Measurements from ENCODE around the gene PEF1. TPM values are rescaled to one million over a fixed set of nuclear protein-coding genes. Genes with fewer than 3 reads are reported as not detected.

Gene PEF1
- total RNA-seq, 1 donor from 2014 or later = 57.9 TPM

DNA sequence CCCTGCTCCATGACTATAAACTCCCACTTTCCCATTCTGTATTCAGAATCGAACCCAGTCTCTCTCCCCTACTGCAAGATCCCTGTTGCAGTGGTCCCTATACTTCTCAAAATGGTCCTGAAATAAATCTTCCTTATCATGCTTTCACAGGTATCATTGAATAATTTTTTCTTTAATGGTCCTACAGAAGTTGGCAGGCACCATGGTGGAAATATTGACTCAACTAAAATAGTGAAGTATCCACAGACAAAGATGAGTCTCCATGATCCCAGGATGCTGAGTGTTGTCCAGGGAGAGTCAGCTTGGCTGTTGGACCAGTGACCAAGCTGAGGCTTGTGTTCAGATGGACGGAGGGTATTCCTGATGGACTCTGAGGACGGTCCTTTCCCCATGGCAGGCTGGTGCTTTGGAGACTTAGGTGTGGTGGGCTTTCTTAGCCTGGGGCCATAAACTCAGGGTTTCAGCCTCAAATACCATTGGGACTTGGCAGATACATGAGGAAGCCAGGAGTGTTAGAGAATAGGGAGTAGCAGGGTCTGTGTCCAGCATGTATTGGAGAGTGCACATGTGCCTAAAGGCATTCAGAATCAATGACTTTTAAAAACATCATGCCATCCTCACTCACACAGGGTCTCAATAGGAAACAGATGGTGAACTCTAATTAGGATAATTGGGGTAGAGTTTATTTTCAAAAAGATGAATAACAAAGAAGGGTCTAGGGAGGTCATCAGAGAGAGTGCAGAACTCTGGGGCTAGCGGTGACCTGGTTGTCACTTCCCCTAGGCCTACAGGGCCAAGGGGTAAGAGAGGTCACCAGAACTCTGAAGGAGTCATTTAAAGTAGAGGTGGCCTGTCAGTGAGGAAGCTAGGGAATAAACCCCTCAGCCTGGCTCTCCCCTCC lies 48.6 kb downstream of the PEF1 start:
- no peak overlapping the region for H3K4me3 ChIP-seq (ENCODE audit: insufficient read depth, low read depth, low read length)
- no peak overlapping the region for H2AFZ ChIP-seq (ENCODE audit: low read depth, low read length)
- no peaks in the 10 kb centered on the region for H4K20me1 ChIP-seq (ENCODE audit: insufficient read depth, low read length)
- H3K27ac ChIP-seq (ENCODE audit: low read depth, low read length) = no peak overlapping the region
- Mint-ChIP-seq H3K9me3 (ENCODE audit: unreplicated experiment) (no peaks in the 10 kb centered on the region), H3K27ac (ENCODE audit: unreplicated experiment) (no peak overlapping the region), H3K4me1 (ENCODE audit: low read depth, unreplicated experiment) (peaks cover 9% of the 10 kb centered on the region), H3K27me3 (ENCODE audit: low read depth, unreplicated experiment) (peaks cover 18% of the 10 kb centered on the region), H3K36me3 (ENCODE audit: low read depth, unreplicated experiment) (peaks cover 2% of the 10 kb centered on the region), H3K4me3 (ENCODE audit: unreplicated experiment) (no peak overlapping the region)
- H3K79me2 ChIP-seq (ENCODE audit: insufficient read depth, low read length) = no peaks in the 10 kb centered on the region
- H3K4me2 ChIP-seq (ENCODE audit: low read length) = no peak overlapping the region
- H3K9ac ChIP-seq (ENCODE audit: low read length) = no peak overlapping the region
- H3K27me3 ChIP-seq (ENCODE audit: insufficient read depth, low read length) = no peaks in the 10 kb centered on the region
- TF ChIP-seq CTCF (IDR thresholded peaks at IDR 0.05; ENCODE audit: insufficient read depth, low read depth, low read length) (no peak), EZH2 (IDR thresholded peaks at IDR 0.05; ENCODE audit: insufficient read depth, low read length) (no peak)
- FAIRE-seq = no peak
- H3K36me3 ChIP-seq (ENCODE audit: insufficient read depth, low read length) = no peaks in the 10 kb centered on the region
- no peak for DNase-seq (ENCODE audit: low read depth)
- H3K9me3 ChIP-seq (ENCODE audit: insufficient read depth, low read depth, low read length) = no peaks in the 10 kb centered on the region
- no peaks in the 10 kb centered on the region for H3K4me1 ChIP-seq (ENCODE audit: insufficient read depth, low read length)

DNA sequence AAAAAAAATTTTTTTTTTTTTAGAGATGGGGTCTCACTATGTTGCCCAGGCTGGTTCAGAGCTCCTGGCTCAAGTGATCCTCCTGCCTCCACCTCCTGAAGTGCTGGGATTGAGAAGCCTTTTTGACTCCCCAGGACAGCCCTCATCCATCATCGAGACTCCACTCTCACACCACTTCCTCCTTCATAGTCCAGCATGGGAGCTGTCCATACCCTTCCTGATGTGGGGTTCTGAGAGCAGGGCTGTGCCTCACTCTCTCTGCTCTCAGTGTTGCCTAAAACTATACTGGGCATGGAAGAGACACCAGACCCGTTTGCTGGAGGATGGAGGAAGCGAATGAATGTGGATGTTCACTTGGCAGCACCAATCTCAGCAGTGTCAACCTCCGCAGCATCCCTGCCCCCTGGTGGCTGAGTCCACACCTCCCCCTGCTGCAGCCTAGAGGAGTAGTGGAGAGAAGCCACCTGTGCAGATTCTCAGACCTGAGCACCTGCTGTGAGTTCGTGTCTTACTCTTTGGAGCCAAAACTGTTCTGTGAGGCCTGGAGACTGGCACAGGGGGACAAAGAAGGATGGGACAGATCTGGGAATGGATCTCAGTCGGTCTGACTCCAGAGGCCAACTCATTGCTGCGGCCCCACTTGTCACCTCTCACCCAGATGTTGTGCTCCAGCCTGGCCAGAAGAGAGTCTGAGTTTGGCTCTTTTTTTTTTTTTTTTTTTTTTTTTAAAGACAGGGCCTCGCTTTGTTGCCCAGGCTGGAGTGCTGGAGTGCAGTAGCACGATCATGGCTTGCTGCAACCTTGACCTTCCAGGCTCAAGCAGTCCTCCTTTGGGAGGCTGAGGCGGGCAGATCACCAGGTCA lies 50.7 kb downstream of the PEF1 start:
- H3K4me3 ChIP-seq (ENCODE audit: insufficient read depth, low read depth, low read length) = no peak overlapping the region
- peaks cover 11% of the 10 kb centered on the region for H3K4me1 Mint-ChIP-seq (ENCODE audit: low read depth, unreplicated experiment)
- peaks cover 17% of the 10 kb centered on the region for H3K27me3 Mint-ChIP-seq (ENCODE audit: low read depth, unreplicated experiment)
- H3K4me3 Mint-ChIP-seq (ENCODE audit: unreplicated experiment) = no peak overlapping the region
- FAIRE-seq (no peak), DNase-seq (ENCODE audit: low read depth) (peak; percentile 30)
- H3K79me2 ChIP-seq (ENCODE audit: insufficient read depth, low read length) = no peaks in the 10 kb centered on the region
- H3K9me3 ChIP-seq (ENCODE audit: insufficient read depth, low read depth, low read length) = no peaks in the 10 kb centered on the region
- H3K27me3 ChIP-seq (ENCODE audit: insufficient read depth, low read length) = no peaks in the 10 kb centered on the region
- no peak overlapping the region for H2AFZ ChIP-seq (ENCODE audit: low read depth, low read length)
- H3K36me3 ChIP-seq (ENCODE audit: insufficient read depth, low read length) = no peaks in the 10 kb centered on the region
- no peaks in the 10 kb centered on the region for H3K9me3 Mint-ChIP-seq (ENCODE audit: unreplicated experiment)
- no peak overlapping the region for H3K27ac ChIP-seq (ENCODE audit: low read depth, low read length)
- no peak overlapping the region for H3K27ac Mint-ChIP-seq (ENCODE audit: unreplicated experiment)
- H3K4me2 ChIP-seq (ENCODE audit: low read length) = no peak overlapping the region
- peaks cover 3% of the 10 kb centered on the region for H3K36me3 Mint-ChIP-seq (ENCODE audit: low read depth, unreplicated experiment)
- H3K9ac ChIP-seq (ENCODE audit: low read length) = no peak overlapping the region
- no peaks in the 10 kb centered on the region for H4K20me1 ChIP-seq (ENCODE audit: insufficient read depth, low read length)
- TF ChIP-seq EZH2 (IDR thresholded peaks at IDR 0.05; ENCODE audit: insufficient read depth, low read length) = no peak
- TF ChIP-seq CTCF (IDR thresholded peaks at IDR 0.05; ENCODE audit: insufficient read depth, low read depth, low read length) = peak; percentile 83
- H3K4me1 ChIP-seq (ENCODE audit: insufficient read depth, low read length) = peaks cover 4% of the 10 kb centered on the region
